Activated naive CD8-positive, alpha-beta T cell treated with anti-CD3 and anti-CD28 coated beads, Interleukin-2, amount 50 U/mL, for 24 hours (primary cell): ENCODE measurements around the gene BICDL1.

Source experiments
- ATAC-seq: fragments of 150-1000 bp; cut with Tn5 transposase; one replicate; pipeline ENCODE4 v1.10.0; 2021
- DNase-seq: peaks from one replicate; pipeline ENCODE4 v3.0.0; 2021
- H3K27ac Mint-ChIP-seq: one replicate; pipeline ENCODE4 v1.8.0; 2021; ENCODE audit warnings: mild to moderate bottlenecking, mixed read lengths
- H3K27me3 Mint-ChIP-seq: one replicate; pipeline ENCODE4 v1.8.0; 2021; ENCODE audit warnings: mixed read lengths
- H3K36me3 Mint-ChIP-seq: one replicate; pipeline ENCODE4 v1.8.0; 2021; ENCODE audit warnings: low read depth, mixed read lengths
- H3K4me1 Mint-ChIP-seq: one replicate; pipeline ENCODE4 v1.8.0; 2021; ENCODE audit warnings: mixed read lengths
- H3K4me3 Mint-ChIP-seq: one replicate; pipeline ENCODE4 v1.8.0; 2021; ENCODE audit warnings: mild to moderate bottlenecking, moderate library complexity, mixed read lengths
- H3K9me3 Mint-ChIP-seq: one replicate; pipeline ENCODE4 v1.8.0; 2021; ENCODE audit warnings: mixed read lengths

Gene BICDL1

GRCh38 chr12:120138366-120138765, 149.3 kb downstream of the BICDL1 start:
- DNase-seq: no peak
- Mint-ChIP-seq H3K4me1 (no peaks in the 10 kb centered on the region), H3K9me3 (no peaks in the 10 kb centered on the region), H3K36me3 (peaks cover 64% of the 10 kb centered on the region), H3K27ac (no peak overlapping the region), H3K4me3 (no peak overlapping the region), H3K27me3 (no peaks in the 10 kb centered on the region)
- no peak for ATAC-seq

GRCh38 chr12:120139958-120140357, 150.9 kb downstream of the BICDL1 start:
- DNase-seq: no peak
- peaks cover 55% of the 10 kb centered on the region for H3K36me3 Mint-ChIP-seq
- ATAC-seq: no peak

GRCh38 chr12:120140603-120141002, 151.6 kb downstream of the BICDL1 start:
- H3K36me3 Mint-ChIP-seq: peaks cover 53% of the 10 kb centered on the region
- H3K4me3 Mint-ChIP-seq: no peak overlapping the region
- no peaks in the 10 kb centered on the region for H3K9me3 Mint-ChIP-seq
- no peak for ATAC-seq
- H3K27ac Mint-ChIP-seq: peak overlapping the region; percentile 12
- DNase-seq: no peak
- no peaks in the 10 kb centered on the region for H3K4me1 Mint-ChIP-seq
- no peaks in the 10 kb centered on the region for H3K27me3 Mint-ChIP-seq

More at GRCh38 chr12:120139958-120140357, 150.9 kb downstream of the BICDL1 start:
- Mint-ChIP-seq H3K27ac (no peak overlapping the region), H3K4me1 (no peaks in the 10 kb centered on the region), H3K4me3 (no peak overlapping the region), H3K9me3 (no peaks in the 10 kb centered on the region), H3K27me3 (no peaks in the 10 kb centered on the region)

GRCh38 chr12:120141336-120141735, 152.3 kb downstream of the BICDL1 start:
- Mint-ChIP-seq H3K27me3 (no peaks in the 10 kb centered on the region), H3K36me3 (peaks cover 48% of the 10 kb centered on the region), H3K9me3 (no peaks in the 10 kb centered on the region), H3K4me3 (no peak overlapping the region), H3K4me1 (no peaks in the 10 kb centered on the region), H3K27ac (no peak overlapping the region)
- no peak for DNase-seq
- ATAC-seq: no peak

GRCh38 chr12:120142231-120142877, 153.3 kb downstream of the BICDL1 start:
- no peak overlapping the region for H3K4me3 Mint-ChIP-seq
- DNase-seq: no peak
- H3K27ac Mint-ChIP-seq: no peak overlapping the region
- no peaks in the 10 kb centered on the region for H3K9me3 Mint-ChIP-seq
- H3K27me3 Mint-ChIP-seq: no peaks in the 10 kb centered on the region
- no peaks in the 10 kb centered on the region for H3K4me1 Mint-ChIP-seq
- ATAC-seq: no peak
- peaks cover 52% of the 10 kb centered on the region for H3K36me3 Mint-ChIP-seq
